ENCODE results near the gene CTNNBIP1.
"Not testable (repeated sequence)": the region's sequence is repeated elsewhere in the genome, so short reads cannot be mapped to it uniquely, and the experiment has no call there.

Gene CTNNBIP1

GRCh38 chr1:9808459-9808858, 101.6 kb downstream of the CTNNBIP1 start:
- no peak for TF ChIP-seq CTCF (IDR thresholded peaks at IDR 0.05)
- Histone ChIP-seq H3K4me3 (ENCODE audit: low read depth, low read length) (no peak overlapping the region), H3K9ac (no peak overlapping the region), H3K4me1 (peaks cover 5% of the 10 kb centered on the region), H3K27ac (no peak overlapping the region), H3K4me2 (ENCODE audit: low read length) (no peak overlapping the region), H2AFZ (no peak overlapping the region), H3K79me2 (peaks cover 20% of the 10 kb centered on the region), H3K9me3 (ENCODE audit: control insufficient read depth, low read length) (no peaks in the 10 kb centered on the region), H3K36me3 (ENCODE audit: control insufficient read depth, insufficient read depth, low read length) (no peaks in the 10 kb centered on the region), H3K27me3 (ENCODE audit: control insufficient read depth, insufficient read depth, low read length) (no peaks in the 10 kb centered on the region)

- H3K79me2 ChIP-seq = peaks cover 21% of the 10 kb centered on the region
- H3K9ac ChIP-seq = no peak overlapping the region
- peaks cover 5% of the 10 kb centered on the region for H3K4me1 ChIP-seq
- no peak for TF ChIP-seq CTCF (IDR thresholded peaks at IDR 0.05)
- H3K9me3 ChIP-seq (ENCODE audit: control insufficient read depth, low read length) = no peaks in the 10 kb centered on the region
- H3K4me3 ChIP-seq (ENCODE audit: low read depth, low read length) = no peak overlapping the region
- H3K27me3 ChIP-seq (ENCODE audit: control insufficient read depth, insufficient read depth, low read length) = no peaks in the 10 kb centered on the region
- no peak overlapping the region for H3K4me2 ChIP-seq (ENCODE audit: low read length)
- H3K27ac ChIP-seq = no peak overlapping the region
- H2AFZ ChIP-seq = no peak overlapping the region
- H3K36me3 ChIP-seq (ENCODE audit: control insufficient read depth, insufficient read depth, low read length) = no peaks in the 10 kb centered on the region
Observed at GRCh38 chr1:9807541-9807940, 102.5 kb downstream of the CTNNBIP1 start.

GRCh38 chr1:9805972-9806371, 104.1 kb downstream of the CTNNBIP1 start:
- H3K4me1 ChIP-seq = not testable (repeated sequence)

GRCh38 chr1:9805006-9805508, 105.0 kb downstream of the CTNNBIP1 start:
- no peaks in the 10 kb centered on the region for H3K9me3 ChIP-seq (ENCODE audit: control insufficient read depth, low read length)
- no peaks in the 10 kb centered on the region for H3K36me3 ChIP-seq (ENCODE audit: control insufficient read depth, insufficient read depth, low read length)
- H3K9ac ChIP-seq = no peak overlapping the region
- H3K27me3 ChIP-seq (ENCODE audit: control insufficient read depth, insufficient read depth, low read length) = no peaks in the 10 kb centered on the region
- no peak overlapping the region for H3K4me2 ChIP-seq (ENCODE audit: low read length)
- peaks cover 12% of the 10 kb centered on the region for H3K79me2 ChIP-seq
- H3K4me1 ChIP-seq = peaks cover 5% of the 10 kb centered on the region
- H2AFZ ChIP-seq = no peak overlapping the region
- no peak for TF ChIP-seq CTCF (IDR thresholded peaks at IDR 0.05)
- H3K4me3 ChIP-seq (ENCODE audit: low read depth, low read length) = no peak overlapping the region
- H3K27ac ChIP-seq = no peak overlapping the region

More at GRCh38 chr1:9805972-9806371, 104.1 kb downstream of the CTNNBIP1 start:
- peaks cover 16% of the 10 kb centered on the region for H3K79me2 ChIP-seq
- H3K9ac ChIP-seq; H3K27me3 ChIP-seq (ENCODE audit: control insufficient read depth, insufficient read depth, low read length); H3K27ac ChIP-seq; H3K4me3 ChIP-seq (ENCODE audit: low read depth, low read length); H2AFZ ChIP-seq; H3K4me2 ChIP-seq (ENCODE audit: low read length); H3K9me3 ChIP-seq (ENCODE audit: control insufficient read depth, low read length); H3K36me3 ChIP-seq (ENCODE audit: control insufficient read depth, insufficient read depth, low read length): not testable (repeated sequence)

- peaks cover 12% of the 10 kb centered on the region for H3K79me2 ChIP-seq
- not testable (repeated sequence) for H3K9me3 ChIP-seq (ENCODE audit: control insufficient read depth, low read length); H3K9ac ChIP-seq; H3K36me3 ChIP-seq (ENCODE audit: control insufficient read depth, insufficient read depth, low read length); H3K4me2 ChIP-seq (ENCODE audit: low read length); H3K4me1 ChIP-seq; H3K27me3 ChIP-seq (ENCODE audit: control insufficient read depth, insufficient read depth, low read length); H2AFZ ChIP-seq; H3K4me3 ChIP-seq (ENCODE audit: low read depth, low read length); H3K27ac ChIP-seq
Observed at GRCh38 chr1:9803003-9803918, 106.8 kb downstream of the CTNNBIP1 start.
